ENCODE data around the gene OGFR. TPM values are rescaled to one million over a fixed set of nuclear protein-coding genes. Genes with fewer than 3 reads are reported as not detected.

Gene OGFR
- total and polyA plus RNA-seq, 2 donors (not counting 3 experiments of a cell fraction or from before 2014, with no cell fraction given), result 30.8 to 44.0 TPM

- CTCF ChIA-PET, result no interaction called here
- dilution Hi-C loops (cut with MboI; ENCODE audit: extremely low pct_ligation_motif_present, low sequenced_read_pairs), result no loop called here
- no peaks in the 10 kb centered on the region for H3K9me3 ChIP-seq (replicated peaks; ENCODE audit: control insufficient read depth, insufficient read depth, low read length)
- H3K9me1 ChIP-seq (replicated peaks; ENCODE audit: control insufficient read depth, extremely low read depth, insufficient read depth, low read length), result no peaks in the 10 kb centered on the region
- no peaks in the 10 kb centered on the region for H3K4me1 ChIP-seq (ENCODE audit: control insufficient read depth, extremely low read depth, insufficient read depth, low read length)
- no peak overlapping the region for H3K27ac ChIP-seq (ENCODE audit: insufficient read depth, low read depth, low read length)
- POLR2A ChIA-PET, result no interaction called here
- H2AFZ ChIP-seq (ENCODE audit: low read depth, low read length), result no peak overlapping the region
- intact Hi-C loops (cut with micrococcal nuclease), result no loop called here
- H3K79me2 ChIP-seq (ENCODE audit: control insufficient read depth, insufficient read depth, low read length), result no peaks in the 10 kb centered on the region
- no peak overlapping the region for H3K4me3 ChIP-seq (replicated peaks in 1 of 3; ENCODE audit: insufficient read depth in 1 of 3, low read depth in 1 of 3, low read length in 3 of 3)
- H3K4me2 ChIP-seq (ENCODE audit: insufficient read depth, low read length), result no peak overlapping the region
- H3K27me3 ChIP-seq (ENCODE audit: control insufficient read depth in 2 of 2, insufficient read depth in 2 of 2, low read length in 2 of 2), result no peaks in the 10 kb centered on the region
- TF ChIP-seq POLR2AphosphoS5 (IDR thresholded peaks at IDR 0.05; ENCODE audit: insufficient read depth, low read depth, low read length) (no peak), POLR2A (IDR thresholded peaks at IDR 0.05; ENCODE audit: low read depth, low read length) (no peak), GATA2 (IDR thresholded peaks at IDR 0.05; ENCODE audit: insufficient read depth, insufficient read length, low read depth, low read length) (no peak), FOS (IDR thresholded peaks at IDR 0.05; ENCODE audit: borderline replicate concordance, insufficient read depth, low read length) (no peak), EZH2 (IDR thresholded peaks at IDR 0.05; ENCODE audit: borderline replicate concordance, low read depth, low read length, severe bottlenecking) (no peak), MYC (IDR thresholded peaks at IDR 0.05; ENCODE audit: low read depth, low read length) (no peak), JUN (IDR thresholded peaks at IDR 0.05; ENCODE audit: borderline replicate concordance, insufficient read depth, insufficient read length, low read depth) (no peak)
- TF ChIP-seq, protein P1, sequence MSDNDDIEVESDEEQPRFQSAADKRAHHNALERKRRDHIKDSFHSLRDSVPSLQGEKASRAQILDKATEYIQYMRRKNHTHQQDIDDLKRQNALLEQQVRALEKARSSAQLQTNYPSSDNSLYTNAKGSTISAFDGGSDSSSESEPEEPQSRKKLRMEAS (IDR thresholded peaks at IDR 0.05; ENCODE audit: insufficient read depth, insufficient read length), result no peak
- TF ChIP-seq, protein P2, sequence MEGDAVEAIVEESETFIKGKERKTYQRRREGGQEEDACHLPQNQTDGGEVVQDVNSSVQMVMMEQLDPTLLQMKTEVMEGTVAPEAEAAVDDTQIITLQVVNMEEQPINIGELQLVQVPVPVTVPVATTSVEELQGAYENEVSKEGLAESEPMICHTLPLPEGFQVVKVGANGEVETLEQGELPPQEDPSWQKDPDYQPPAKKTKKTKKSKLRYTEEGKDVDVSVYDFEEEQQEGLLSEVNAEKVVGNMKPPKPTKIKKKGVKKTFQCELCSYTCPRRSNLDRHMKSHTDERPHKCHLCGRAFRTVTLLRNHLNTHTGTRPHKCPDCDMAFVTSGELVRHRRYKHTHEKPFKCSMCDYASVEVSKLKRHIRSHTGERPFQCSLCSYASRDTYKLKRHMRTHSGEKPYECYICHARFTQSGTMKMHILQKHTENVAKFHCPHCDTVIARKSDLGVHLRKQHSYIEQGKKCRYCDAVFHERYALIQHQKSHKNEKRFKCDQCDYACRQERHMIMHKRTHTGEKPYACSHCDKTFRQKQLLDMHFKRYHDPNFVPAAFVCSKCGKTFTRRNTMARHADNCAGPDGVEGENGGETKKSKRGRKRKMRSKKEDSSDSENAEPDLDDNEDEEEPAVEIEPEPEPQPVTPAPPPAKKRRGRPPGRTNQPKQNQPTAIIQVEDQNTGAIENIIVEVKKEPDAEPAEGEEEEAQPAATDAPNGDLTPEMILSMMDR (IDR thresholded peaks at IDR 0.05; ENCODE audit: extremely low read depth in 1 of 2, insufficient read depth in 1 of 2, low read depth in 1 of 2, low read length in 2 of 2), result no peak
- H3K9ac ChIP-seq (replicated peaks; ENCODE audit: extremely low read depth, insufficient read depth, low read length), result no peak overlapping the region
- H4K20me1 ChIP-seq (replicated peaks; ENCODE audit: control insufficient read depth, extremely low read depth, insufficient read depth, low read length), result no peaks in the 10 kb centered on the region
- H3K36me3 ChIP-seq (ENCODE audit: control insufficient read depth in 2 of 2, extremely low read depth in 1 of 2, insufficient read depth in 2 of 2, low read length in 2 of 2), result no peaks in the 10 kb centered on the region
- DNase-seq (ENCODE audit: low read depth, low spot score) (no peak), FAIRE-seq (no peak)
- no TSS peak for BruUV-seq (replicated peaks)
These were observed 22.1 kb downstream of the OGFR start for GRCh38 chr20:62826646-62827310.
